RWPE1 (cell line): ENCODE measurements around the gene DENND1A.
"Not testable (repeated sequence)": the region's sequence is repeated elsewhere in the genome, so short reads cannot be mapped to it uniquely, and the experiment has no call there.

Experiments used
- CTCF ChIA-PET: fragments of 350-600 bp; sonication (Branson Sonifier 250); formaldehyde crosslinking; extraction: SDS; loops from one replicate; lab custom pipeline; 2021; lab: Yijun Ruan, JAX
- POLR2A ChIA-PET: fragments of 400-600 bp; formaldehyde crosslinking; extraction: SDS; loops from one replicate; lab custom pipeline; 2020; ENCODE audit warnings: antibody characterized with exemption; ENCODE audit not compliant: low non-redundant PET; lab: Yijun Ruan, JAX
- DNase-seq: peaks from one replicate; pipeline ENCODE4 v3.0.0; 2012; ENCODE audit warnings: low spot score
- H3K27ac ChIP-seq: fragments of 450-650 bp; 2 replicates; pipeline ENCODE4 v1.5.1; 2017
- TF ChIP-seq, protein P1 (sequence below): fragments of 450-650 bp; conservative IDR thresholded peaks from 2 replicates; pipeline ENCODE4 v1.5.1; 2017; ENCODE audit warnings: low read depth, mild to moderate bottlenecking

Gene DENND1A

DNA sequence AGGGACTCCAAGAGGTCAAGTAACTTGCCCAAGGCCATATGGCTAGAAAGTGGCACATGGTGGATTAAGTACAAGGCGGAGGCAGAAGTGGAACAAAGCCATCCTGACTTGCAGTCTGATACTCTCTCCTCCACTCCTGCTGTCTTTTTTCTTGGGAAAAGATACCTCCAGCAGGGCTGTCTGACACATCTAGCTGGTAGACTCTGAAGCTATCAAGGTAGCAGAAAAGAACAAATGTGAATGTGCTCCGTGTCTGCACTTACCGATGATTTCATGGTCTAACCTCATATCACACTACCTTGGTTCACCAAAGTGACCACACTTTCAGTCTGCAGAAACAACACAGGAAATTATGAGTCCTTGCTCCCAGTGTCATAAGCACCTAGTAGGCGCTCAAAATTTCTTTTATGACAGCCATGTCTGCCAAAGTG, 289.1 kb downstream of the DENND1A start:
- TF ChIP-seq, protein P1, sequence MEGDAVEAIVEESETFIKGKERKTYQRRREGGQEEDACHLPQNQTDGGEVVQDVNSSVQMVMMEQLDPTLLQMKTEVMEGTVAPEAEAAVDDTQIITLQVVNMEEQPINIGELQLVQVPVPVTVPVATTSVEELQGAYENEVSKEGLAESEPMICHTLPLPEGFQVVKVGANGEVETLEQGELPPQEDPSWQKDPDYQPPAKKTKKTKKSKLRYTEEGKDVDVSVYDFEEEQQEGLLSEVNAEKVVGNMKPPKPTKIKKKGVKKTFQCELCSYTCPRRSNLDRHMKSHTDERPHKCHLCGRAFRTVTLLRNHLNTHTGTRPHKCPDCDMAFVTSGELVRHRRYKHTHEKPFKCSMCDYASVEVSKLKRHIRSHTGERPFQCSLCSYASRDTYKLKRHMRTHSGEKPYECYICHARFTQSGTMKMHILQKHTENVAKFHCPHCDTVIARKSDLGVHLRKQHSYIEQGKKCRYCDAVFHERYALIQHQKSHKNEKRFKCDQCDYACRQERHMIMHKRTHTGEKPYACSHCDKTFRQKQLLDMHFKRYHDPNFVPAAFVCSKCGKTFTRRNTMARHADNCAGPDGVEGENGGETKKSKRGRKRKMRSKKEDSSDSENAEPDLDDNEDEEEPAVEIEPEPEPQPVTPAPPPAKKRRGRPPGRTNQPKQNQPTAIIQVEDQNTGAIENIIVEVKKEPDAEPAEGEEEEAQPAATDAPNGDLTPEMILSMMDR: no peak

DNA sequence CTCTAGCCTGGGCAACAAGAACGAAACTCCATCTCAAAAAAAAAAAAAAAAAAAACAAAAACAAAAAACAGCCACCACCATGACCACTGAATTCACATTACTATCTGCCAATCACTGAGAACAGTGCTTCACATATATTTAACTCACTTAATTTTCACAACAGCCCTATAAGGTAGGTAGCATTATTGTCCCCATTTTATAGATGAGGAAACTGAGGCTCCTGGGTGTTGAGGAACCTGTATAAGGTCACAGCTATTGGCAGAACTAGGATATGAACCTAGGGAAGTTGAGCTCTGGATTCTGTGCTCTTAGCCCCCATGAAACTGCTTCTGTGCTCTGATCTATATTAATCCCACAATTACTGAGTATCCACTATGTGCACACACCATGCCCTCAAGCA, 290.2 kb downstream of the DENND1A start:
- no peak for DNase-seq
- TF ChIP-seq, protein P1: no peak
- POLR2A ChIA-PET: no interaction called here
- H3K27ac ChIP-seq: no peak overlapping the region
- CTCF ChIA-PET: interaction anchor here (1.0 kb wide), 1 partner anchor 29 kb away, joined by 7 read pairs; no protein-coding TSS in a partner anchor

More for the DNA sequence above, 289.1 kb downstream of the DENND1A start:
- CTCF ChIA-PET: no interaction called here
- DNase-seq: no peak
- no peak overlapping the region for H3K27ac ChIP-seq
- POLR2A ChIA-PET: no interaction called here

DNA sequence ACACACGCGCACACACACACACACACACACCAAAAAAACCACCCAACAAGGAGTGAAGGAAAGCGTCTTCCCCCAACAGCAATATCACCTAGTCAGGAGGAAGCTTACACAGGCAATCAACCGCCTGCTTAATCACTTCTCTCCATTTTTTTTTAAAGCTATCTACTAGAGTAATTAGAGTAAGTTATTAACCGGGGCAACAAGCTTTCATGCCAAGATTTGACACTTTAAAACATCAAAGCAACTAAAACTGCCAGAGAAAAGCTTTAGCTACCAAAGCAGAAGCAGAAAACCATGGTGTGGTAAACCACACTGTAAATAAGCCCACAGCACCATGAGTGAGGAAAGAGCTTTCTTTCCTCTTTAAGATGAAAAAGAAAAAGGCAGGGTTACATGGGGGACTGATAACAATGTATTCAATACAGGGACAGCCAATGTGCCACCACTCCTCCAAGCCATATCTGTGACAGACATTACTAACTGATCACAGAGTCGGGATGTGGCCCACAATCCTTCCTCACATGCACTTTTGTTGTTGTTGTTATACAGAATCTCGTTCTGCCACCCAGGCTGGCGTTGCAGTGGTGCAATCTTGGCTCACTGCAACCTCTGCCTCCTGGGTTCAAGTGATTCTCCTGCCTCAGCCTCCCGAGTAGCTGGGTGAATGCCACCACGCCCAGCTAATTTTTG, 291.8 kb downstream of the DENND1A start:
- H3K27ac ChIP-seq: no peak overlapping the region
- TF ChIP-seq, protein P1: no peak
- ChIA-PET CTCF (interaction anchor here (0.5 to 1.1 kb wide), 3 partner anchors 19 to 1492 kb away, joined by 3 to 4 read pairs (median 3); no protein-coding TSS in a partner anchor), POLR2A (interaction anchor here (0.6 kb wide), 2 partner anchors 40 to 1938 kb away, joined by 3 read pairs; no protein-coding TSS in a partner anchor)
- no peak for DNase-seq

DNA sequence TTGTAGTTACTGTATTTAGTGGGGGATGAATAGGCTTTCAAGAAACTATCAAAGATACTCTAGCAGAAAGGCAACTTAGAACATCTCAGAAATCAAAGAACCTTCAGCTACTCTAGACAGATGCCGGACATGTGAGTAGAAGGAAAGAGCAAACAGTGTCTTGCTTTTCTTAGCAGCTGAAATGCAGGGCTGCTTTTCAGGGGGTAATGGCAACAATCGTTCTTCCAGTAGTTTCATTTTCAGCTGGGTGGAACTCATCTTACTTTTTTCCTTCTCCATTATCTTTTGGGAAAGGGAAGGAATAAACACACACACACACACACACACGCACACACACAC, 292.4 kb downstream of the DENND1A start:
- ChIA-PET CTCF (interaction anchor here (0.8 to 1.1 kb wide), 2 partner anchors 20 to 25 kb away, joined by 3 read pairs; no protein-coding TSS in a partner anchor), POLR2A (no interaction called here)

DNA sequence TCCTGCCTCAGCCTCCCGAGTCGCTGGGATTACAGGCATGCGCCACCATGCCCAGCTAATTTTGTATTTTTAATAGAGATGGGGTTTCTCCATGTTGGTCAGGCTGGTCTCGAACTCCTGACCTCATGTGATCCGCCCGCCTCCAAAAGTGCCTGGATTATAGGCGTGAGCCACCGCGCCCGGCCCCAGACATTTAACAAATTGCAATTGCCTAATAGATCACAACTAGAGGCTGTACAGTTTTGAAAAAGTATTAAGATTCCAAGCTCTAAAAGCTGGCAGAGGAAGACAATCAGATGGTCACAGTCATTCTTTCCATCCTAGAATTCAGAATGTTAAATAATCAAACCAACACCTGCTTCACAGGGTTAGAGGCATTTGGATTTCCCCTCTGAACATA, 293.1 kb downstream of the DENND1A start:
- DNase-seq, POLR2A ChIA-PET, H3K27ac ChIP-seq: not testable (repeated sequence)
- CTCF ChIA-PET: interaction anchor here (1.1 kb wide), 1 partner anchor 25 kb away, joined by 3 read pairs; no protein-coding TSS in a partner anchor

More for the DNA sequence above, 292.4 kb downstream of the DENND1A start:
- TF ChIP-seq, protein P1: no peak
- H3K27ac ChIP-seq: no peak overlapping the region
- no peak for DNase-seq

DNA sequence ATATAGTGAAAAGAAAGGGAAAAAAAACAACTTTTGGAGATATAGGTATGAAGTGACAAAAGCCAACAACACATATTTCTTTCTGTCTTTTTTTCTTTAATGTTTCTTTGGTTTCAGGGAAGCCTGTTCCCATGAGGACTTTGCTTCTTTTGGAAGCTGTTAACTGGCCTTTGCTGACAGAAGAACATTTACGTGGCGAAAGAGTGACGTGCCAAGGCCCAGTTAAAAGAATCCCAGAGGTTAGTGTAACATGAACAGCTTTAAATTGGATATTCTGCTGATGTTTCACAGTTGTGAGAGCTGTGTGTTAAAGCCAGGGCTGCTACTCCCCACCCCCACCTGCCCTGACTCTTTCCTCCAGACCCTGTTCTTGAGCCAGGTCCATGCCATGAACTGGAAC, 298.1 kb downstream of the DENND1A start:
- CTCF ChIA-PET: no interaction called here
- no peak overlapping the region for H3K27ac ChIP-seq
- TF ChIP-seq, protein P1: no peak
- POLR2A ChIA-PET: no interaction called here
- DNase-seq: no peak

DNA sequence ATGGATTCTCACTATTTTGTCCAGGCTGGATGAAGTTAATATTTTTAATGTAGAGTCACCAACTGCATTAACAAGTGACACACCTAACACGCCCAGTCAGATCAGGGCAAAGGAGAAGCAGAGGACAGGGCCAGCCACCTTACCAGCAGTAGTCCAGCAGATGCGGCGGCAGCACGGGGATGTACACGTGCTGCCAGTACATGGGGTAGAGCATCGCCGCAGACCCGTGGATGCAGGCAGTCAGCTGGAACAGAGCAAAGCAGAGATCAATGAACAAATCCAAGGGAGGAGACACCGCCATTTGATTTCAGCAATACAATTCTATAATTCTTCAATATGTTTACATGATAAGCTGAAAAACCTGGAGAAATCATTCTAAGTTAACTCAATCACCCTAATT, 299.7 kb downstream of the DENND1A start:
- ChIA-PET CTCF (interaction anchor here (0.6 kb wide), 1 partner anchor 27 kb away, joined by 3 read pairs; no protein-coding TSS in a partner anchor), POLR2A (no interaction called here)
- TF ChIP-seq, protein P1: no peak
- no peak for DNase-seq
- no peak overlapping the region for H3K27ac ChIP-seq
